Glutamatergic neuron (in vitro differentiated cells): ENCODE data around the gene TAP1. TPM values are rescaled to one million over a fixed set of nuclear protein-coding genes. Genes with fewer than 3 reads are reported as not detected.

Experiments used
- DNase-seq: peaks from one replicate; pipeline ENCODE4 v3.0.0; 2022
- H3K27ac Mint-ChIP-seq: one replicate; pipeline ENCODE4 v1.8.0; 2020; ENCODE audit warnings: mild to moderate bottlenecking, mixed read lengths, inconsistent platforms; ENCODE audit not compliant: unreplicated experiment
- H3K27me3 Mint-ChIP-seq: one replicate; pipeline ENCODE4 v1.8.0; 2020; ENCODE audit warnings: mild to moderate bottlenecking, moderate library complexity, mixed read lengths, inconsistent platforms; ENCODE audit not compliant: unreplicated experiment
- H3K36me3 Mint-ChIP-seq: one replicate; pipeline ENCODE4 v1.8.0; 2020; ENCODE audit warnings: mild to moderate bottlenecking, mixed read lengths, inconsistent platforms; ENCODE audit not compliant: unreplicated experiment
- H3K4me1 Mint-ChIP-seq: one replicate; pipeline ENCODE4 v1.8.0; 2020; ENCODE audit warnings: mild to moderate bottlenecking, low read depth, mixed read lengths, inconsistent platforms; ENCODE audit not compliant: unreplicated experiment
- H3K4me3 Mint-ChIP-seq: one replicate; pipeline ENCODE4 v1.8.0; 2020; ENCODE audit warnings: mild to moderate bottlenecking, mixed read lengths, inconsistent platforms; ENCODE audit not compliant: unreplicated experiment
- H3K9me3 Mint-ChIP-seq: one replicate; pipeline ENCODE4 v1.8.0; 2020; ENCODE audit warnings: mild to moderate bottlenecking, moderate library complexity, mixed read lengths, inconsistent platforms; ENCODE audit not compliant: unreplicated experiment
- CTCF ChIP-seq: fragments of 200-600 bp; sonication (generic); IDR thresholded peaks from one replicate; pipeline ENCODE4 v1.5.0; 2021; ENCODE audit not compliant: partially characterized antibody, unreplicated experiment
- total RNA-seq: library from RNA; stranded (reverse); fragmentation: NEBNext Ultra II Directional; extraction: Animal tissue kit (Norgen Biotek cat#: 25700); gene quantifications from one replicate; pipeline ENCODE4 v1.2.1, GENCODE V29; 2021; ENCODE audit not compliant: unreplicated experiment

Gene TAP1
- total RNA-seq, 1 donor from 2014 or later = 0.25 TPM

- no peaks in the 10 kb centered on the region for H3K9me3 Mint-ChIP-seq
- no peaks in the 10 kb centered on the region for H3K36me3 Mint-ChIP-seq
- no peak for TF ChIP-seq CTCF
- no peak for DNase-seq
- H3K27me3 Mint-ChIP-seq = no peaks in the 10 kb centered on the region
- H3K27ac Mint-ChIP-seq = no peak overlapping the region
- H3K4me3 Mint-ChIP-seq = no peak overlapping the region
- no peaks in the 10 kb centered on the region for H3K4me1 Mint-ChIP-seq
Observed at GRCh38 chr6:32833664-32834063, 19.8 kb downstream of the TAP1 start.

GRCh38 chr6:32832535-32832934, 21.0 kb downstream of the TAP1 start:
- H3K4me1 Mint-ChIP-seq = no peaks in the 10 kb centered on the region
- no peak for TF ChIP-seq CTCF
- no peak overlapping the region for H3K27ac Mint-ChIP-seq
- H3K9me3 Mint-ChIP-seq = no peaks in the 10 kb centered on the region
- no peaks in the 10 kb centered on the region for H3K36me3 Mint-ChIP-seq
- DNase-seq = no peak
- H3K27me3 Mint-ChIP-seq = no peaks in the 10 kb centered on the region
- H3K4me3 Mint-ChIP-seq = no peak overlapping the region

- Mint-ChIP-seq H3K27me3 (no peaks in the 10 kb centered on the region), H3K4me1 (no peaks in the 10 kb centered on the region), H3K36me3 (no peaks in the 10 kb centered on the region), H3K9me3 (no peaks in the 10 kb centered on the region), H3K4me3 (no peak overlapping the region), H3K27ac (no peak overlapping the region)
- no peak for DNase-seq
- TF ChIP-seq CTCF = no peak
Observed at GRCh38 chr6:32830936-32831335, 22.6 kb downstream of the TAP1 start.

- Mint-ChIP-seq H3K36me3 (no peaks in the 10 kb centered on the region), H3K4me1 (no peaks in the 10 kb centered on the region), H3K27me3 (no peaks in the 10 kb centered on the region), H3K4me3 (no peak overlapping the region), H3K27ac (no peak overlapping the region), H3K9me3 (no peaks in the 10 kb centered on the region)
- no peak for TF ChIP-seq CTCF
- DNase-seq = no peak
Observed at GRCh38 chr6:32830017-32830416, 23.5 kb downstream of the TAP1 start.

- Mint-ChIP-seq H3K4me1 (no peaks in the 10 kb centered on the region), H3K36me3 (no peaks in the 10 kb centered on the region), H3K4me3 (no peak overlapping the region), H3K27ac (no peak overlapping the region), H3K9me3 (no peaks in the 10 kb centered on the region), H3K27me3 (no peaks in the 10 kb centered on the region)
- no peak for DNase-seq
- no peak for TF ChIP-seq CTCF
Observed at GRCh38 chr6:32829495-32829894, 24.0 kb downstream of the TAP1 start.
